SU-DHL-6 (cell line): ENCODE results near the gene ZC3H12A.

Experiments
- H2AFZ ChIP-seq: fragments of 200-600 bp; sonication (generic); 2 replicates; pipeline ENCODE4 v1.6.1; 2014; ENCODE audit warnings: low read depth, mild to moderate bottlenecking, moderate library complexity, mixed read lengths, antibody characterized with exemption, low read length; ENCODE audit not compliant: severe bottlenecking
- H3F3A ChIP-seq: fragments of 200-600 bp; shearing (Covaris generic); 2 replicates; pipeline ENCODE4 v1.6.0; 2016; ENCODE audit warnings: antibody characterized with exemption, mild to moderate bottlenecking; ENCODE audit not compliant: insufficient read depth
- H3K27ac ChIP-seq: fragments of 200-600 bp; sonication (generic); 2 replicates; pipeline ENCODE4 v1.5.1; 2016; ENCODE audit warnings: low read depth, mild to moderate bottlenecking, low read length, moderate library complexity, mixed read lengths
- H3K27me3 ChIP-seq: fragments of 200-600 bp; sonication (generic), shearing (Covaris generic); 2 replicates; pipeline ENCODE4 v1.6.0; 2014; ENCODE audit warnings: mild to moderate bottlenecking, low read length
- H3K36me3 ChIP-seq: fragments of 200-600 bp; sonication (generic); 2 replicates; pipeline ENCODE4 v1.6.1; 2014; ENCODE audit warnings: mild to moderate bottlenecking, low read length, mixed read lengths
- H3K4me2 ChIP-seq: fragments of 300-600, 200-600 bp; shearing (Covaris generic), sonication (generic); 2 replicates; pipeline ENCODE4 v1.6.0; 2014; ENCODE audit warnings: low read length, low read depth, mild to moderate bottlenecking; ENCODE audit not compliant: poor library complexity, severe bottlenecking
- H3K4me3 ChIP-seq: fragments of 200-600 bp; sonication (generic); 2 replicates; pipeline ENCODE4 v1.5.1; 2014; ENCODE audit warnings: antibody characterized with exemption, low read length, mild to moderate bottlenecking, mixed read lengths; ENCODE audit not compliant: insufficient read depth, poor library complexity, severe bottlenecking
- H3K79me2 ChIP-seq: fragments of 200-600 bp; sonication (generic); 2 replicates; pipeline ENCODE4 v1.6.1; 2014; ENCODE audit warnings: mild to moderate bottlenecking, low read length, moderate library complexity; ENCODE audit not compliant: insufficient read depth
- H3K9ac ChIP-seq: fragments of 200-600 bp; sonication (generic); 2 replicates; pipeline ENCODE4 v1.7.0; 2014; ENCODE audit warnings: mild to moderate bottlenecking, low read length
- H3K9me2 ChIP-seq: fragments of 200-600 bp; sonication (generic); replicated peaks from 2 replicates; pipeline ENCODE4 v1.6.1; 2014; ENCODE audit warnings: low read length; ENCODE audit not compliant: insufficient read depth
- H3K9me3 ChIP-seq: fragments of 200-600 bp; sonication (generic); 2 replicates; pipeline ENCODE4 v1.6.1; 2014; ENCODE audit warnings: low read length, mixed read lengths; ENCODE audit not compliant: insufficient read depth
- H4K20me1 ChIP-seq: fragments of 200-600 bp; sonication (generic); 2 replicates; pipeline ENCODE4 v1.6.1; 2014; ENCODE audit warnings: low read depth, mild to moderate bottlenecking, antibody characterized with exemption, low read length, moderate library complexity, mixed read lengths
- CTCF ChIP-seq: fragments of 200-600 bp; sonication (generic); IDR thresholded peaks from one replicate; pipeline ENCODE4 v1.5.1; 2017; ENCODE audit warnings: antibody characterized with exemption, mild to moderate bottlenecking, low read length, moderate library complexity; ENCODE audit not compliant: insufficient read depth, poor library complexity, severe bottlenecking
- EZH2phosphoT487 ChIP-seq: fragments of 200-600 bp; sonication (generic), shearing (Covaris generic); conservative IDR thresholded peaks from 2 replicates; pipeline ENCODE4 v1.6.1; 2018; ENCODE audit warnings: mild to moderate bottlenecking, antibody characterized with exemption, low read length, moderate library complexity, mixed read lengths

Gene ZC3H12A

GRCh38 chr1:37456614-37457013 is 17.8 kb upstream of the ZC3H12A start:
- no peaks in the 10 kb centered on the region for H3K79me2 ChIP-seq
- H3F3A ChIP-seq = no peaks in the 10 kb centered on the region
- H3K9ac ChIP-seq = no peak overlapping the region
- H3K4me2 ChIP-seq = no peak overlapping the region
- TF ChIP-seq CTCF (no peak), EZH2phosphoT487 (no peak)
- no peak overlapping the region for H2AFZ ChIP-seq
- no peaks in the 10 kb centered on the region for H3K9me3 ChIP-seq
- H4K20me1 ChIP-seq = no peaks in the 10 kb centered on the region
- no peaks in the 10 kb centered on the region for H3K27me3 ChIP-seq
- H3K4me3 ChIP-seq = no peak overlapping the region
- H3K27ac ChIP-seq = no peak overlapping the region
- no peaks in the 10 kb centered on the region for H3K36me3 ChIP-seq
- H3K9me2 ChIP-seq = no peaks in the 10 kb centered on the region

GRCh38 chr1:37458551-37458950 is 15.8 kb upstream of the ZC3H12A start:
- Histone ChIP-seq H3K9me3 (no peaks in the 10 kb centered on the region), H3K9me2 (no peaks in the 10 kb centered on the region), H3K4me2 (no peak overlapping the region), H3K36me3 (no peaks in the 10 kb centered on the region), H4K20me1 (no peaks in the 10 kb centered on the region), H3K4me3 (no peak overlapping the region), H3F3A (no peaks in the 10 kb centered on the region), H3K27ac (no peak overlapping the region), H3K9ac (no peak overlapping the region), H3K79me2 (no peaks in the 10 kb centered on the region), H2AFZ (no peak overlapping the region), H3K27me3 (no peaks in the 10 kb centered on the region)
- TF ChIP-seq EZH2phosphoT487 = no peak
- TF ChIP-seq CTCF = no peak

GRCh38 chr1:37461698-37462436 is 12.5 kb upstream of the ZC3H12A start:
- no peaks in the 10 kb centered on the region for H3K79me2 ChIP-seq
- no peak overlapping the region for H2AFZ ChIP-seq
- H3K27ac ChIP-seq = no peak overlapping the region
- no peaks in the 10 kb centered on the region for H3F3A ChIP-seq
- H3K9ac ChIP-seq = no peak overlapping the region
- no peaks in the 10 kb centered on the region for H4K20me1 ChIP-seq
- no peak overlapping the region for H3K4me3 ChIP-seq
- no peaks in the 10 kb centered on the region for H3K27me3 ChIP-seq
- H3K9me2 ChIP-seq = no peaks in the 10 kb centered on the region
- H3K4me2 ChIP-seq = no peak overlapping the region
- no peaks in the 10 kb centered on the region for H3K9me3 ChIP-seq
- TF ChIP-seq CTCF (no peak), EZH2phosphoT487 (no peak)
- no peaks in the 10 kb centered on the region for H3K36me3 ChIP-seq
